OCI-LY7 (cell line): ENCODE measurements around the gene DOCK1.

Experiments
- CTCF ChIP-seq: fragments of 200-600 bp; sonication (generic); conservative IDR thresholded peaks from 2 replicates; pipeline ENCODE4 v1.5.1; 2014; ENCODE audit warnings: mild to moderate bottlenecking, antibody characterized with exemption, low read length, moderate library complexity, mixed read lengths
- EZH2phosphoT487 ChIP-seq: fragments of 200-600 bp; sonication (generic); IDR thresholded peaks from 2 replicates; pipeline ENCODE4 v1.6.1; 2018; ENCODE audit warnings: low read depth, borderline replicate concordance, mild to moderate bottlenecking, mixed run types, antibody characterized with exemption, low read length, moderate library complexity, mixed read lengths

DNA sequence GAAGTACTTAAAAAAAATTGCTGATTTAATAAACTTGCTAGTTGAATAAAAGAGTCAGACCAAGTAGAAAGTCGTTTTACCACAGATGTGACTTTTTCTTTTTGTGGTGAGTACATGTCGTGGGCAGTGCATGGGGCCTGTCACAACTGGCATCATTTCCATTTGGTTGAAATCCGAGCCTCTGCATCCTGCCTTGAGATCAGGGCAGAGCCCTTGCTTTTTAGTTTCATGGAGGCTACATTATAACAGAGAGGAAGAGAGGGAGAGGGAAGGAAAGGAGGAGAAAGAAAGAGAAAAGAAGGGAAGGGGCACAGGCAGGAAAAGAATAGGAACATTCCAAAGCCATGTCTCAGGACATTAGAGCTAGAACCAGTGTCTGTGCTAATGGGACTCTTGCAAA is 311.6 kb downstream of the DOCK1 start:
- TF ChIP-seq CTCF, result no peak
- no peak for TF ChIP-seq EZH2phosphoT487
